ENCODE results near the gene AP1G1. TPM values are rescaled to one million over a fixed set of nuclear protein-coding genes. Genes with fewer than 3 reads are reported as not detected.
A peak's percentile ranks its signal among the peaks of the same experiment; 100 is the strongest.

Gene AP1G1
- total RNA-seq (2012; rRNA removed), result 60.9 and 64.1 TPM in 2 replicates

GRCh38 chr16:71808593-71809459 is at the start of gene AP1G1:
Gene AP1G1 (minus strand): TSS chr16:71808834. CDS start chr16:71789479, 19,355 bp downstream.
- H3K4me1 ChIP-seq (ENCODE audit: control insufficient read depth, insufficient read depth, low read length), result peaks cover 11% of the 10 kb centered on the region
- no peaks in the 10 kb centered on the region for H3K9me3 ChIP-seq (replicated peaks; ENCODE audit: low read length)
- H3K4me2 ChIP-seq (ENCODE audit: low read length), result peak within 1 kb of the TSS; percentile 86
- H3K4me3 ChIP-seq (ENCODE audit: low read length), result peak within 1 kb of the TSS; percentile 91
- H3K27me3 ChIP-seq (ENCODE audit: control insufficient read depth, insufficient read depth, low read length), result no peaks in the 10 kb centered on the region
- H3K9ac ChIP-seq (ENCODE audit: low read depth, low read length), result peak within 1 kb of the TSS; percentile 97
- peaks cover 4% of the 10 kb centered on the region for H3K36me3 ChIP-seq (ENCODE audit: insufficient read depth, low read length)

- Histone ChIP-seq H3K9me3 (replicated peaks; ENCODE audit: low read length) (no peaks in the 10 kb centered on the region), H3K4me3 (ENCODE audit: low read length) (no peak overlapping the region), H3K4me1 (ENCODE audit: control insufficient read depth, insufficient read depth, low read length) (no peaks in the 10 kb centered on the region), H3K9ac (ENCODE audit: low read depth, low read length) (no peak overlapping the region), H3K4me2 (ENCODE audit: low read length) (no peak overlapping the region), H3K27me3 (ENCODE audit: control insufficient read depth, insufficient read depth, low read length) (no peaks in the 10 kb centered on the region), H3K36me3 (ENCODE audit: insufficient read depth, low read length) (peaks cover 36% of the 10 kb centered on the region)
Measured at GRCh38 chr16:71855937-71856662, 47.5 kb upstream of the AP1G1 start.

- H3K9ac ChIP-seq (ENCODE audit: low read depth, low read length), result no peak overlapping the region
- H3K27me3 ChIP-seq (ENCODE audit: control insufficient read depth, insufficient read depth, low read length), result no peaks in the 10 kb centered on the region
- H3K4me2 ChIP-seq (ENCODE audit: low read length), result no peak overlapping the region
- H3K9me3 ChIP-seq (replicated peaks; ENCODE audit: low read length), result no peaks in the 10 kb centered on the region
- H3K4me3 ChIP-seq (ENCODE audit: low read length), result no peak overlapping the region
- peaks cover 50% of the 10 kb centered on the region for H3K36me3 ChIP-seq (ENCODE audit: insufficient read depth, low read length)
- no peaks in the 10 kb centered on the region for H3K4me1 ChIP-seq (ENCODE audit: control insufficient read depth, insufficient read depth, low read length)
Measured at GRCh38 chr16:71854369-71854948, 45.8 kb upstream of the AP1G1 start.

- Histone ChIP-seq H3K9me3 (replicated peaks; ENCODE audit: low read length) (no peaks in the 10 kb centered on the region), H3K36me3 (ENCODE audit: insufficient read depth, low read length) (peaks cover 54% of the 10 kb centered on the region), H3K9ac (ENCODE audit: low read depth, low read length) (no peak overlapping the region), H3K4me3 (ENCODE audit: low read length) (no peak overlapping the region), H3K4me2 (ENCODE audit: low read length) (no peak overlapping the region), H3K4me1 (ENCODE audit: control insufficient read depth, insufficient read depth, low read length) (no peaks in the 10 kb centered on the region), H3K27me3 (ENCODE audit: control insufficient read depth, insufficient read depth, low read length) (no peaks in the 10 kb centered on the region)
Measured at GRCh38 chr16:71853413-71853812, 44.8 kb upstream of the AP1G1 start.

GRCh38 chr16:71852561-71852960 is 43.9 kb upstream of the AP1G1 start:
- Histone ChIP-seq H3K27me3 (ENCODE audit: control insufficient read depth, insufficient read depth, low read length) (no peaks in the 10 kb centered on the region), H3K4me3 (ENCODE audit: low read length) (no peak overlapping the region), H3K9ac (ENCODE audit: low read depth, low read length) (no peak overlapping the region), H3K36me3 (ENCODE audit: insufficient read depth, low read length) (peaks cover 57% of the 10 kb centered on the region), H3K4me2 (ENCODE audit: low read length) (no peak overlapping the region), H3K4me1 (ENCODE audit: control insufficient read depth, insufficient read depth, low read length) (no peaks in the 10 kb centered on the region), H3K9me3 (replicated peaks; ENCODE audit: low read length) (no peaks in the 10 kb centered on the region)

- peaks cover 53% of the 10 kb centered on the region for H3K36me3 ChIP-seq (ENCODE audit: insufficient read depth, low read length)
Measured at GRCh38 chr16:71852158-71852557, 43.5 kb upstream of the AP1G1 start.

GRCh38 chr16:71851746-71852145 is 43.1 kb upstream of the AP1G1 start:
- Histone ChIP-seq H3K9me3 (replicated peaks; ENCODE audit: low read length) (no peaks in the 10 kb centered on the region), H3K4me2 (ENCODE audit: low read length) (no peak overlapping the region), H3K4me1 (ENCODE audit: control insufficient read depth, insufficient read depth, low read length) (peaks cover 5% of the 10 kb centered on the region), H3K36me3 (ENCODE audit: insufficient read depth, low read length) (peaks cover 53% of the 10 kb centered on the region), H3K27me3 (ENCODE audit: control insufficient read depth, insufficient read depth, low read length) (no peaks in the 10 kb centered on the region), H3K9ac (ENCODE audit: low read depth, low read length) (no peak overlapping the region), H3K4me3 (ENCODE audit: low read length) (no peak overlapping the region)

More at GRCh38 chr16:71852158-71852557, 43.5 kb upstream of the AP1G1 start:
- no peaks in the 10 kb centered on the region for H3K27me3 ChIP-seq (ENCODE audit: control insufficient read depth, insufficient read depth, low read length)
- H3K4me2 ChIP-seq (ENCODE audit: low read length), result no peak overlapping the region
- peaks cover 1% of the 10 kb centered on the region for H3K4me1 ChIP-seq (ENCODE audit: control insufficient read depth, insufficient read depth, low read length)
- H3K4me3 ChIP-seq (ENCODE audit: low read length), result no peak overlapping the region
- H3K9ac ChIP-seq (ENCODE audit: low read depth, low read length), result no peak overlapping the region
- H3K9me3 ChIP-seq (replicated peaks; ENCODE audit: low read length), result no peaks in the 10 kb centered on the region

- Histone ChIP-seq H3K4me3 (ENCODE audit: low read length) (no peak overlapping the region), H3K36me3 (ENCODE audit: insufficient read depth, low read length) (peaks cover 48% of the 10 kb centered on the region), H3K9ac (ENCODE audit: low read depth, low read length) (no peak overlapping the region), H3K27me3 (ENCODE audit: control insufficient read depth, insufficient read depth, low read length) (no peaks in the 10 kb centered on the region), H3K4me2 (ENCODE audit: low read length) (no peak overlapping the region), H3K4me1 (ENCODE audit: control insufficient read depth, insufficient read depth, low read length) (peaks cover 8% of the 10 kb centered on the region), H3K9me3 (replicated peaks; ENCODE audit: low read length) (no peaks in the 10 kb centered on the region)
Measured at GRCh38 chr16:71848622-71849021, 40.0 kb upstream of the AP1G1 start.

- H3K9me3 ChIP-seq (replicated peaks; ENCODE audit: low read length), result no peaks in the 10 kb centered on the region
- H3K9ac ChIP-seq (ENCODE audit: low read depth, low read length), result peak overlapping the region; percentile 97
- H3K4me3 ChIP-seq (ENCODE audit: low read length), result peak overlapping the region; percentile 99
- H3K4me2 ChIP-seq (ENCODE audit: low read length), result peak overlapping the region; percentile 93
- H3K4me1 ChIP-seq (ENCODE audit: control insufficient read depth, insufficient read depth, low read length), result peaks cover 8% of the 10 kb centered on the region
- no peaks in the 10 kb centered on the region for H3K27me3 ChIP-seq (ENCODE audit: control insufficient read depth, insufficient read depth, low read length)
- peaks cover 40% of the 10 kb centered on the region for H3K36me3 ChIP-seq (ENCODE audit: insufficient read depth, low read length)
Measured at GRCh38 chr16:71847096-71847495, 38.5 kb upstream of the AP1G1 start.

GRCh38 chr16:71846431-71846830 is 37.8 kb upstream of the AP1G1 start:
- Histone ChIP-seq H3K9ac (ENCODE audit: low read depth, low read length) (peak overlapping the region; percentile 97), H3K27me3 (ENCODE audit: control insufficient read depth, insufficient read depth, low read length) (no peaks in the 10 kb centered on the region), H3K36me3 (ENCODE audit: insufficient read depth, low read length) (peaks cover 36% of the 10 kb centered on the region), H3K4me1 (ENCODE audit: control insufficient read depth, insufficient read depth, low read length) (peaks cover 8% of the 10 kb centered on the region), H3K4me3 (ENCODE audit: low read length) (peak overlapping the region; percentile 99), H3K9me3 (replicated peaks; ENCODE audit: low read length) (no peaks in the 10 kb centered on the region), H3K4me2 (ENCODE audit: low read length) (peak overlapping the region; percentile 93)

GRCh38 chr16:71845639-71846430 is 37.2 kb upstream of the AP1G1 start, which contains the start of gene ATXN1L:
Gene ATXN1L (plus strand): TSS chr16:71845976. CDS start chr16:71849741, 3,765 bp downstream.
- H3K9me3 ChIP-seq (replicated peaks; ENCODE audit: low read length), result no peaks in the 10 kb centered on the region
- peak within 1 kb of the TSS; percentile 93 for H3K4me2 ChIP-seq (ENCODE audit: low read length)
- H3K4me3 ChIP-seq (ENCODE audit: low read length), result peak within 1 kb of the TSS; percentile 99
- H3K27me3 ChIP-seq (ENCODE audit: control insufficient read depth, insufficient read depth, low read length), result no peaks in the 10 kb centered on the region
- peaks cover 30% of the 10 kb centered on the region for H3K36me3 ChIP-seq (ENCODE audit: insufficient read depth, low read length)
- H3K4me1 ChIP-seq (ENCODE audit: control insufficient read depth, insufficient read depth, low read length), result peaks cover 8% of the 10 kb centered on the region
- peak within 1 kb of the TSS; percentile 97 for H3K9ac ChIP-seq (ENCODE audit: low read depth, low read length)

All from skeletal muscle satellite cell (primary cell).